Left lung (tissue), 10 donors: ENCODE measurements around the gene RPL37. TPM values are rescaled to one million over a fixed set of nuclear protein-coding genes. Genes with fewer than 3 reads are reported as not detected.
A peak's percentile ranks its signal among the peaks of the same experiment; 100 is the strongest.

Experiments used
- ATAC-seq: fragments of 200-7000 bp; cut with Tn5 transposase; one replicate; pipeline ENCODE4 v1.9.1; 2020; ENCODE audit warnings: moderate library complexity
- DNase-seq, 4 donors: peaks; one replicate each; pipeline ENCODE4 v3.0.0-alpha.2; 2013 to 2020
- H3K27ac ChIP-seq, 2 donors: fragments of 200-600 bp; sonication (generic) in 1 of 2; one replicate each; pipeline versions ENCODE4 v1.5.0 to v1.8.0; 2020 to 2021
- H3K27me3 ChIP-seq, 2 donors: fragments of 200-600 bp; sonication (generic) in 1 of 2; one replicate each; pipeline versions ENCODE4 v1.5.0 to v1.8.0; 2020 to 2021
- H3K36me3 ChIP-seq, 2 donors: fragments of 200-600 bp; sonication (generic) in 1 of 2; one replicate each; pipeline versions ENCODE4 v1.5.0 to v1.8.0; 2020 to 2021
- H3K4me1 ChIP-seq, 2 donors: fragments of 200-600 bp; one replicate each; pipeline ENCODE4 v1.8.0; 2021
- H3K4me3 ChIP-seq, 2 donors: fragments of 200-600 bp; sonication (generic) in 1 of 2; one replicate each; pipeline versions ENCODE4 v1.5.0 to v1.8.0; 2020 to 2021; ENCODE audit warnings: mild to moderate bottlenecking in 1 of 2
- H3K9me3 ChIP-seq, 2 donors: fragments of 200-600 bp; sonication (generic) in 1 of 2; one replicate each; pipeline versions ENCODE4 v1.5.0 to v1.8.0; 2020 to 2021
- CTCF ChIP-seq, 2 donors: fragments of 200-600 bp; sonication (generic) in 1 of 2; IDR thresholded peaks; one replicate each; pipeline versions ENCODE4 v1.5.0 to v1.8.0; 2021; ENCODE audit warnings: antibody characterized with exemption in 2 of 2
- intact Hi-C, 2 donors: fragments of 100-400 bp; cut with DNase I; formaldehyde crosslinking; loops; one replicate each; pipeline versions ENCODE4 v1.11.2 to v1.14.2; 2022
- polyA plus RNA-seq, 6 donors: library from polyadenylated mRNA; unstranded; fragments of 120-200 nt; gene quantifications; one replicate each; pipeline ENCODE4 v1.2.1, GENCODE V29; 2013; ENCODE audit not compliant: insufficient read length in 6 of 6
- total RNA-seq, 2 donors: library from RNA; stranded (reverse); fragmentation: NEBNext Ultra II Directional; extraction: Animal tissue kit (Norgen Biotek cat#: 25700); gene quantifications; one replicate each; pipeline ENCODE4 v1.2.1, GENCODE V29; 2021
- donor health status: DM: no; HTN: yes; CAD: no.
- donor health status: DM: no; HTN: no; CAD: no.

RPL37 gene
- total and polyA plus RNA-seq, 8 donors: 941 to 2,731 (median 2,301) TPM

GRCh38 chr5:40834391-40834848 is 602 bp downstream of the RPL37 start:
- Histone ChIP-seq H3K9me3 (no peaks in the 10 kb centered on the region), H3K27me3 (no peaks in the 10 kb centered on the region), H3K36me3 (peaks cover 3 to 46% of the 10 kb centered on the region in 2 donors), H3K27ac (peak overlapping the region; percentile 99), H3K4me1 (peaks cover 23 to 40% of the 10 kb centered on the region in 2 donors), H3K4me3 (peak overlapping the region; percentile 80 to 86)
- ATAC-seq (peak; percentile 25), DNase-seq (peak in 1 of 4 donors; percentile 33)
- no peak for TF ChIP-seq CTCF (IDR thresholded peaks at IDR 0.05)
- intact Hi-C loops: no loop called here

- ATAC-seq (no peak), DNase-seq (no peak)
- intact Hi-C loops: no loop called here
- Histone ChIP-seq H3K27ac (peak overlapping the region in 1 of 2 donors; percentile 99), H3K27me3 (no peaks in the 10 kb centered on the region), H3K4me1 (peaks cover 23 to 40% of the 10 kb centered on the region in 2 donors), H3K4me3 (peak overlapping the region; percentile 80 to 86), H3K36me3 (peaks cover 3 to 52% of the 10 kb centered on the region in 2 donors), H3K9me3 (no peaks in the 10 kb centered on the region)
- TF ChIP-seq CTCF (IDR thresholded peaks at IDR 0.05): no peak
Measured at GRCh38 chr5:40833712-40834229, 1.3 kb downstream of the RPL37 start.

- intact Hi-C loops: no loop called here
- no peak for ATAC-seq
Measured at GRCh38 chr5:40832345-40832744, 2.7 kb downstream of the RPL37 start.

GRCh38 chr5:40831346-40832210 is 3.4 kb downstream of the RPL37 start:
- intact Hi-C loops: no loop called here
- H3K36me3 ChIP-seq: peaks cover 3 to 74% of the 10 kb centered on the region in 2 donors
- no peak for TF ChIP-seq CTCF (IDR thresholded peaks at IDR 0.05)

More at GRCh38 chr5:40832345-40832744, 2.7 kb downstream of the RPL37 start:
- Histone ChIP-seq H3K4me1 (peaks cover 23 to 40% of the 10 kb centered on the region in 2 donors), H3K4me3 (peak overlapping the region in 1 of 2 donors; percentile 86), H3K36me3 (peaks cover 3 to 67% of the 10 kb centered on the region in 2 donors), H3K27ac (no peak overlapping the region), H3K27me3 (no peaks in the 10 kb centered on the region), H3K9me3 (no peaks in the 10 kb centered on the region)
- DNase-seq: no peak
- TF ChIP-seq CTCF (IDR thresholded peaks at IDR 0.05): no peak

More at GRCh38 chr5:40831346-40832210, 3.4 kb downstream of the RPL37 start:
- no peaks in the 10 kb centered on the region for H3K27me3 ChIP-seq
- H3K4me1 ChIP-seq: peaks cover 23 to 40% of the 10 kb centered on the region in 2 donors
- no peak overlapping the region for H3K27ac ChIP-seq
- no peak for DNase-seq
- peak overlapping the region in 1 of 2 donors; percentile 86 for H3K4me3 ChIP-seq
- no peak for ATAC-seq
- H3K9me3 ChIP-seq: no peaks in the 10 kb centered on the region
